Cardiac fibroblast (primary cell): ENCODE results near the gene APLF.
A peak's percentile ranks its signal among the peaks of the same experiment; 100 is the strongest.

Source experiments
- DNase-seq, 2 donors: peaks; one replicate each; pipeline versions ENCODE4 v3.0.0 to v3.0.0-alpha.2; 2010; ENCODE audit warnings: low read depth in 2 of 2
- H3K4me3 ChIP-seq, 2 donors: replicated peaks in 1 of 2; 1 replicate in 1 of 2; 2 replicates in 1 of 2; pipeline ENCODE4 v1.5.1; 2011; ENCODE audit warnings: low read depth in 2 of 2, low read length in 2 of 2, mild to moderate bottlenecking in 2 of 2, moderate library complexity in 1 of 2
- TF ChIP-seq, protein P1 (sequence below): IDR thresholded peaks from one replicate; pipeline ENCODE4 v1.5.1; 2011; ENCODE audit warnings: low read depth, mild to moderate bottlenecking, low read length, inconsistent platforms

The APLF gene

DNA sequence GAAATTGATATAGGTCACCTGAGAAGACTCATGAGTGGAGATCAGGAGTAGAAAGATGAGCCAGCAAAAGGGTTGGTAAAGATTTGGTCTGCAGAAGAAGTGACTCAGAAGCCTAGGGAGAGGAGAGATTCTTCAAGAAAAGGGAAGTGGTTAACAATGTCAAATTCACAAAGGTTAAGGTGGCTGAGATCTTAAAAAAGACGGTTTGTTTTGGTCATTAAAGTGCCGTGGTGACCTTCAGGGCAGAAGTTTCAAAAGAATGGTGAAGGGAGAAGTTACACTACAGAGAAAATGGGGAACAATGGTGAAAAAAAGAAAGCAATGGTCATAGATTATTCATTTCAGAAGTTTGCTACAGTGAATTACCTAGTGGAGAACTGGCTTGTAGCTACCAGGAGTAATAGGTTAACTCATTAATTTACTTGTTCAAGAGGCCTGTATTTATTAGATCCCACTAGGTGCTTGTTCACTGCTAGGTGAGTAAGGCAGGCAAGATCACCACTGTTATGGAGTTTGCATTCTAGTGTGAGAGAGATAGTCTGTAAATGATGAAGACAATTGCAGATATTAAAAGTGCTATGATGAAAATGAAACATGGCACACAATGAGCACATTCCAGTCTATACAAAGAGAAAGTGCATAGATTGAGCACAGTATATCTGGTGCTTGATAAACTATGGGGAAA lies 43.3 kb upstream of the APLF start:
- no peak for DNase-seq
- TF ChIP-seq, protein P1, sequence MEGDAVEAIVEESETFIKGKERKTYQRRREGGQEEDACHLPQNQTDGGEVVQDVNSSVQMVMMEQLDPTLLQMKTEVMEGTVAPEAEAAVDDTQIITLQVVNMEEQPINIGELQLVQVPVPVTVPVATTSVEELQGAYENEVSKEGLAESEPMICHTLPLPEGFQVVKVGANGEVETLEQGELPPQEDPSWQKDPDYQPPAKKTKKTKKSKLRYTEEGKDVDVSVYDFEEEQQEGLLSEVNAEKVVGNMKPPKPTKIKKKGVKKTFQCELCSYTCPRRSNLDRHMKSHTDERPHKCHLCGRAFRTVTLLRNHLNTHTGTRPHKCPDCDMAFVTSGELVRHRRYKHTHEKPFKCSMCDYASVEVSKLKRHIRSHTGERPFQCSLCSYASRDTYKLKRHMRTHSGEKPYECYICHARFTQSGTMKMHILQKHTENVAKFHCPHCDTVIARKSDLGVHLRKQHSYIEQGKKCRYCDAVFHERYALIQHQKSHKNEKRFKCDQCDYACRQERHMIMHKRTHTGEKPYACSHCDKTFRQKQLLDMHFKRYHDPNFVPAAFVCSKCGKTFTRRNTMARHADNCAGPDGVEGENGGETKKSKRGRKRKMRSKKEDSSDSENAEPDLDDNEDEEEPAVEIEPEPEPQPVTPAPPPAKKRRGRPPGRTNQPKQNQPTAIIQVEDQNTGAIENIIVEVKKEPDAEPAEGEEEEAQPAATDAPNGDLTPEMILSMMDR, result no peak
- H3K4me3 ChIP-seq, result no peak overlapping the region

DNA sequence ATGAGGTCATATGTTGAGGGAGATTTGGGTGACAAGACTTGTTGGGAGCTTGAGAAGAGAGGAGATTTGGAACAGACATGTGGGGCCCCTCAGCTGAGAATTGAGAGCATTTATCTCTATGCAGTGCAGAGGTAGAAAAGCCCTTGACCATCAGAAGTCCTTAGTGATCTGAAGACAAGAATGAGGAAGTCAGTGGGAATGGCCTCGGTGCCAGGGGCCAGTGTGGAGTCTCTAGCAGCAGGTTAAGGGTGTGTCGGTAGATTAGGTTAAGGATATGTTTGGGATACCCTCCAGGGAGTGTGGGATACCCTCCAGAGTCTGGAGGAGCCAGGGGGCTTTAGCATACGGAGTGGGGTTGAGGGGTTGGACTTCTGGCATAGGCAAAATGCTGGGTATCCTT lies 41.9 kb upstream of the APLF start:
- DNase-seq, result no peak
- TF ChIP-seq, protein P1, result no peak
- no peak overlapping the region for H3K4me3 ChIP-seq

DNA sequence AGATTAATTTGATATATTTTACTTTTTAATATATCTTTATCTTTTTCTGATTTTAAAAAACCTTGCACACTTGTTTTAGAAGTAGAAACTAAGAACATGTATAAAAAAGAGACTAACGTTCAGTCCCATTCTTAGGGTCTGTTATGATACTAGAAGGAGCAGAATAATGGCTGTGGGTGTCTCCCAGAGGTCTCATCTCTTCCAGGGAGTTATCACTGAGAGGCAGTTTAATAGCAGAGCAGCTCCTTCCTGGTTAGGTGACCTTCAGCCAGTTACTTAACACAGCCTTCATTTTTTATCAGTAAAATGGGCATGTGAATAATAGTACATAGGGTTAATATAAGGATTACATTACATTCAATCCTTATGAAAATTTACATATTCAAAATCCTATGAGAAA lies 40.9 kb upstream of the APLF start:
- TF ChIP-seq, protein P1, result no peak
- no peak overlapping the region for H3K4me3 ChIP-seq
- DNase-seq, result no peak

DNA sequence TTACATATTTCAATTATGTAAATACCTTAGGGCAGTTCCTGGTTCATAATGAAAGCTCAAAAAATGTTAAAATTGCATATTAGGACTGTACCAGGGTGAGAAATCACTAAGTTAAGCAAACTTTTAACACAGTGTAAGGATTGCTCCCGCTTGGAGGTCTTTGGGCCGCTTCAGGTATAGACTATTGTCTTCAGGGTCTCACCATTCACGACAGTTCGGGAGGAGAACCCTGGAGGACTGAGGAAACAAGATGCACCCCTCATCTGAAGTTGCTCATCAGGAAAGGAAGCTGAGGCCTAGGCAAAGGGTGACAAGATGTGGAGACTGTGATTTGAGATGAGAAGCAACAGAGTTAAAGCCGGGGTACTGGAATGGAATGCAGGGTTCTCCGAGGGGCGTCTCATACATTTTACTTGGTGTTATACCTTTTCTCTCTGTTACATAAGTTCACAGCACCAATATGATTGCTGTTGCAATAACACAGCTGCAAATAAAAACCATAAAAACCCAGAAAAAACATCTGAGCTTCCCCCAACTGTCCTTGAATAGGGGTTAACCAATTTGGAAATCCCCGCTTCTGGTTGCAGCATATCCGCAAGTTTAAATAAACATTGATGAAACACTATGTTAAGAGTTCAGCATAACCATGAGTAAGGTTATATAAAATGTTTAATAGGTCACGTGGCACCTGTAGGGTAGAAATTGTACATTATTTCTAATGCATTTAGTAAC lies 40.4 kb upstream of the APLF start:
- DNase-seq, result peak in 1 of 2 donors; percentile 52
- H3K4me3 ChIP-seq, result no peak overlapping the region
- TF ChIP-seq, protein P1, result no peak

DNA sequence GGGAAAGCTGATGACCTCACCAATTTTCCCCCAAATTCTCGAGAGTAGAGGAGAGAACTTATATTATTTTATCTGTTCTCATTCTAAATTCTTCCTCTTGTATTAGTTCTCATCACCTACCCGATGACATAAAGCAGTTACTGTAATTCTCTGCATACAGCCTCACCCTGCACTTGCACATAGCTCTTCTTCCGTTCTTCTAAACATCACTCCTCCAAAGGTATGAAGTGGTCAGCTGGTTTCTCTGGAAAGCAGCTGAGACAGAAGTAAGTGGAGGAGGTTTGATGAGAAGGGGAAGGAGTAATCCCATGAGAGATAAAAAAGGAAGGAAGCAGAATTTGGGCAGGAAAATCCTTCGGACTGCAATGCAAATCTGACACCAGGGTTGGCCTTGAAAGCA lies 39.3 kb upstream of the APLF start:
- H3K4me3 ChIP-seq, result no peak overlapping the region
- TF ChIP-seq, protein P1, result no peak

DNA sequence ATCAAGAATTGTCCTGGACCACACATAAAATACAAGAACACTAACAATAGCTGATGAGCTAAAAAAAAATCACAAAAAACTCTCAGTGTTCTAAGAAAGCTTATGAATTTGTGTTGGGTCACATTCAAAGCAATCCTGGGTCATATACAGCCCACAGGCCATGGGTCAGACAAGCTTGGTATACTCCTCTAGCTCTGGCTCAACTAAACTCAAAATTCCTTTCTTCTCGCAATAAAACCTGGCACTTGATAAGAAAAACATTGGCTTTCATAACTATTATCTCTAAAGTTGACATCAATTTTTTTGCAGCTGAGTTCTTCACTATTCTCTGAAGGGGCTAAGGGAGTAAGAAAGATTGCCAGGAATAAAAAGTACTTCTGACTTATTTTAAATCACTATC lies 38.6 kb upstream of the APLF start:
- no peak overlapping the region for H3K4me3 ChIP-seq
- DNase-seq, result no peak
- TF ChIP-seq, protein P1, result no peak

More for the DNA sequence above, 39.3 kb upstream of the APLF start:
- DNase-seq, result no peak
